Forelimb muscle (tissue), 1 donor: Measurements from ENCODE around the gene PTGER2. TPM values are rescaled to one million over a fixed set of nuclear protein-coding genes. Genes with fewer than 3 reads are reported as not detected.

Experiments
- DNase-seq: peaks from one replicate; pipeline ENCODE4 v3.0.0-alpha.2; 2013; ENCODE audit warnings: low read depth
- polyA plus RNA-seq: library from polyadenylated mRNA; unstranded; fragments of 120-200 nt; gene quantifications from one replicate; pipeline ENCODE4 v1.2.1, GENCODE V29; 2013; ENCODE audit not compliant: insufficient read length

PTGER2 gene
- polyA plus RNA-seq, 1 donor, result 0.72 TPM

GRCh38 chr14:52370406-52370935, 56.4 kb downstream of the PTGER2 start:
- DNase-seq, result no peak

- no peak for DNase-seq
Measured at GRCh38 chr14:52377940-52378339, 63.8 kb downstream of the PTGER2 start.

Other genes starting within 250 kb of the PTGER2 start
- gene NID2, start 245.3 kb upstream of the PTGER2 start, polyA plus RNA-seq, result 71.7 TPM
- 0.18 TPM for gene PTGDR, start 46.6 kb upstream of the PTGER2 start, polyA plus RNA-seq
- gene TXNDC16, start 238.2 kb downstream of the PTGER2 start, polyA plus RNA-seq, result 5.0 TPM
- gene GPR137C, start 238.5 kb downstream of the PTGER2 start, polyA plus RNA-seq, result 4.2 TPM